Fibroblast of skin of left biceps (primary cell): ENCODE measurements around the gene DEAF1.

ENCODE experiments used
- DNase-seq, 2 experiments: peaks; one replicate each; pipeline ENCODE4 v3.0.0-alpha.2; 2013; ENCODE audit warnings: low read depth in 2 of 2

The DEAF1 gene

DNA sequence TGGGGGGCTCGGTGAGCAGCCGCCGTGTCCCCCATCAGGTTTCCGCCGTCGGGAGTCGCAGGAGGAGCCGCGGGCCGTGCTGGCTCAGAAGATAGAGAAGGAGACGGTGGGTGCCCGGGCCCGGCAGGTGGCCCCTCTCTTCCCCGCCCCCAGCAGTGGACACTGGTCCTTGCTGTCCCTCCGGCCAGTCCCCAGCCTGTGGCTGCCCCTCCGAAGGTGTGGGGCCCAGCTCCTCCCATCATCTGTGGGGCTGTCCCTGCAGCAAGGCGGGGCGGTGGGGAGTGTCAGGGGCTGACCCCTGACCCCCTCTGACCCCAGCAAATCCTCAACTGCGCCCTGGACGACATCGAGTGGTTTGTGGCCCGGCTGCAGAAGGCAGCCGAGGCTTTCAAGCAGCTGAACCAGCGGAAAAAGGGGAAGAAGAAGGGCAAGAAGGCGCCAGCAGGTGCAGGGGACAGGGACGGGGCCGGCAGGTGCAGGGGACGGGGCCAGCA, 26.3 kb upstream of the DEAF1 start:
- no peak for DNase-seq

DNA sequence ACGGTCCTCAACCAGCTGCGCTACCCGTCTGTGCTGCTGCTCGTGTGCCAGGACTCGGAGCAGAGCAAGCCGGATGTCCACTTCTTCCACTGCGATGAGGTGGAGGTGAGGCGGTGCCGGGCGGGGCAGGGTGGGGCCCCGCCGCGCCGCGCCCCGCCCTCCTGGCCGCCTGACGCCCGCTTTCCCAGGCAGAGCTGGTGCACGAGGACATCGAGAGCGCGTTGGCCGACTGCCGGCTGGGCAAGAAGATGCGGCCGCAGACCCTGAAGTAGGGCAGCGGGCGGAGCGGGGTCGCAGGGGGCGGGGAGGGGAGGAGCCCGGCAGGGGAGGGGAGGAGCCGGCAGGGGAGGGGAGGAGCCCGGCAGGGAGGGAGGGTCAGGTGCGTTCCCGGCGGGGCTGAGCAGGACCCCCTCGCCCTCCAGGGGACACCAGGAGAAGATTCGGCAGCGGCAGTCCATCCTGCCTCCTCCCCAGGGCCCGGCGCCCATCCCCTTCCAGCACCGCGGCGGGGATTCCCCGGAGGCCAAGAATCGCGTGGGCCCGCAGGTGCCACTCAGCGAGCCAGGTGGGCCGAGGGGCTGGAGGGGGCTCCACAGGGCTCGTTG, 25.7 kb upstream of the DEAF1 start:
- no peak for DNase-seq

DNA sequence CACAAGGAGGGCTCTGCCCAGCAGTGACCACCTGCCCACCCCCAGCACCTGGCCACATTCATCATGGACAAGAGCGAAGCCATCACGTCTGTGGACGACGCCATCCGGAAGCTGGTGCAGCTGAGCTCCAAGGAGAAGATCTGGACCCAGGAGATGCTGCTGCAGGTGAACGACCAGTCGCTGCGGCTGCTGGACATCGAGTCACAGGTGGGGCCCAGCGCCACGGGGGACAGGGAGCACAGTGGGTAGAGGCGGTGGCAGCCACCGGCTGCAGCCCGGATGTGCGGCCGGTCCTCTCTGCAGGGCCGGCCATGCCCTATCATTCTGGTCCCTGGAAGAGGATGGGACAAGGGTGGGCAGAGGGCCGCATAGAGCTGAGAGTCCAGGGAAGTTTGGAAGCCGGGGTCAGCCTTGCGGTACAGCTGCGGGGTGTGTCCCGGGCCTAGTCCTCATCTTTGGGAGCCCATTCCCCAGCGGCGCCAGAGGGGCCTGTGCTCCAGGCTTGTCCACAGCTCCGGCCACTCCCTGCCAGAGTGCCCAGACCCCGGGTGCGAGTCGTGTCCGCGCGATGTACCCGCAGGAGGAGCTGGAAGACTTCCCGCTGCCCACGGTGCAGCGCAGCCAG, 25.1 kb upstream of the DEAF1 start:
- DNase-seq, result no peak

DNA sequence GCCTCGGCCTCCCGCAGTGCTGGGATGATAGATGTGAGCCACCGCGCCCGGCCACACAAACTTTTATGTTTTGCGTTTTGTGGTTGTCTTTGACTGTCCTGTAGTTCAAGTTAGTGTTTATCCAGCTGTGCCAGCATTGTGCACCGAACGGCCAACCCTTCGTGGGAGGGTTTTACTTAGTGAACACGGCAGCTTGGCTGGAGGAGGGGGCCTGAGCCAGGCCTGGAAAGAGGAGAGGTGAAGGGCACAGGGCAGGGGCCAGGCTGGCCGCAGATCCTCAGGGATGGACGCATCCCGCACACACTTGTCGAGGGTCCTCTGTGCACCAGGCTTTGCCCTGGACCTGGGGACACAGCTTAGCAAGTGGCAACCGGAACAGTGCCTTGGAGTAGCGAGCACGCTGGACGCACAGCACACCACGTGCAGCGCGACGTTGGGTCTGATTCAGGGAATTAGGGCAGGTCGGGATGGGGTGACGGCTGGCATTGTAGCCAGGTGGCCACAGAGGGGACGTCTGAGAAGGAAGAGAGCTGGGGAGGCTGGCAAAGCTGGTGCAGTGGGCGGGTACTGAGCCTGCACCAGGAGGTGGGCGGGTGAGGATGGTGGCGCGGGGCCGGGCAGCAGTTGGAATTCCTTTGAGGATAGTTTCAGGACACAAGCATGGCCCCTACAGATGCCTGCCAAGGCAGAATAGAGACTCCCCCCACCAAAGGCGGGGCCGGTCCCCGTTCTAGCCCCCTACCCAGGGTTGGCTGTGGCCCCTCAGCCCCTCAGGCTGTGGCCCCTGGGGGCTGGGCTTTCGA, 24.4 kb upstream of the DEAF1 start:
- DNase-seq, result no peak

DNA sequence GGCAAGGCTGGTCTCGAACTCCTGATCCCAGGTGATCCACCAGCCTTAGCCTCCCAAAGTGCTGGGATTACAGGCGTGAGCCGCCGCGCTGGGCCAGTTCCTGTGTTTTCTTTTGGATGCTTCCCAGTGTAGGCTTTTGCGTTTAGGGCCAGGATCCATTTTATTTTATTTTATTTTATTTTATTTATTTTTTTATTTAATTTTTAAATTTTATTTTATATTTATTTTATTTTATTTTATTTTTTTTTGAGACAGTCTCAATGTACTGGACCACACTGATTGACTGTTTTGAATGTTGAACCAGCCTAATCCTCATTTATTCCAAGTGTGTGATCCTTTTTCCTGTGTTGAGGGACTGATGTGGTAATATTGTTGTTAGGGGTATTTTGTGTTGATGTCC, 19.4 kb upstream of the DEAF1 start:
- no peak for DNase-seq

DNA sequence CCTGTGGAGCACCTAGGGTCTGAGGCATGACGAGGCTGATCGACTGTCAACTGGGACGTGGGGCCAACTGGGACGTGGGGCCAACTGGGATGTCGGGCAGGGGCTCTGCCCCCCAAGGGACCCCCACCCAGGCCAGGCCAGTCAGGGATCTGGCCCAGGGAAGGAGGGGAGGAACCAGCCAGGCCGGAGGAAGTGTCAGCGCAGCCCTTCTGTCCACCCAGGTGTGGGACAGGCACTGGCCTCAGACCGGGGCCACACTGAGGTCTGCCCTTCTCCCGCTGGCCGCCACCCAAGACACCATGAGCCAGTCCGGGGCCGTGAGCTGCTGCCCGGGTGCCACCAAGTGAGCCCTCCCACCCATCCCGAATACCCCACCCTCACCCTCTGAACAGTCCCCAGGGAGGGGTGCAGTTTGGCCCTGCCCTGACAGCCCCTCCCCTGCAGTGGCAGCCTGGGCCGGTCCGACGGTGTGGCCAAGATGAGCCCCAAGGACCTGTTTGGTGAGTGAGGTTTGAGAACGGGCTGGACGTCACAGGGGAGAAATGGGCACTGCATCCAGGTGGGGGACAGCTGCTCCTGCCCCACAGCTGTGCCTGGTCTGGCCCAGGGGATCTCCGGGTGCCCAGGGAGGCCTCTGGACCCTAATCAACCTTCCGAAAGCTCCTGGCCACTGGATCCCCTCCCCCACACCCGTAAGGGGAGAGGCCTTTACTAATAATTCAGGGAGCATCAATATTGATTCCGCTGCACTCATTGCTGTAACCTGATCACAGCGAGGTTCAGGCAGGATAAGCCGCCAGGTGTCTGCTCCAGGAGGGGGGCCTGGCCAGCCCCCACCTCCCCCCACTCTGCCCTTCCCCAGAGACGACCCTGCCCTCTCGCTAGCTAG, 14.3 kb upstream of the DEAF1 start:
- DNase-seq, result no peak

DNA sequence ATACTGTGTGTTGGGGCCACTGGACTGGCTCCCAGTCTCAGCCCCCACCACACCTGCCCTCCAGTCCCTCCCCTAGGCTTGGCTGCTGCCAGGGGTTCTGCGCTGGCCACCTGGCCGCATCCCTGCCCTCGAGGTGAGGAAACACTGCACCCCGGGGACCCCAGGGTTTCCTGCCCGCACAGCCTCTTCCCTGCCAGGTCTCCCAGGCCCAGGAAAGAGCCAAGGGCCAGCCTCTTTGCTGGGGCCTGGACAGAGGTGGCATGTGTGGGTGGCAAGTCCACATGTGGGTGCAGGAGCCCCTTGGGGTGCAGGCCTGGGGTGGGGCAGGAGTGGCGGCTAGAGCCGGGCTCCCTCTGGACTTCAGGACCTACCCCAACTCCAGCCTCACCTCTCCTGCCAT, 13.5 kb upstream of the DEAF1 start:
- no peak for DNase-seq

DNA sequence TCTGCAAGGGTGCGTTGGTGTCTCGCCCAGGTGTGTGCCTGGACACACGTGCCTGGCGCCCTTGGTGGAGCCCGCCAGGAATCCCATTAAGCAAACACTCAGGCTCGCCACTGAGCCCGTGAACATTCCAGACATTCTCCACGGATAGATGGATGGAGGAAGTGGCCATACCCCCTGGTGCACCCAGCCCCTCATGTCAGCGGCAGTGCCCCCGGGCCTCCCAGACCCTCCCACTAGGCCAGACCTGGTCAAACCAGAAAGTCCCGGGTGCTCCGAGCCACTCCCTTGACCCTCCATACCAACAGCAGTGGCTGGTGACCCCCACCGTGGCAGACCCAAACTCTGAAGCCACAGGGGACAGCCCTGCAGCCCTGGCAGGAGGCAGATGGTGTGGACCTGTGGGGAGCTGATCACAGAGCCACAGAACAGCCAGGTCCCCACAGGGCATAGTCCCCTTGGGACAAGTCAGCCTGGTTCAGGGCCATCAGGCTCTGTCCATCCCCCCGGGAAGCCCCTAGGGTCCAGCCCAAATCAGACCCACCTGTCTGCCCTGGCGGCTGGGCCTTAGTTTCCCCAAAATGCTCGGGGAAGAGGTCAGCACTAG, 12.9 kb upstream of the DEAF1 start:
- DNase-seq, result no peak

DNA sequence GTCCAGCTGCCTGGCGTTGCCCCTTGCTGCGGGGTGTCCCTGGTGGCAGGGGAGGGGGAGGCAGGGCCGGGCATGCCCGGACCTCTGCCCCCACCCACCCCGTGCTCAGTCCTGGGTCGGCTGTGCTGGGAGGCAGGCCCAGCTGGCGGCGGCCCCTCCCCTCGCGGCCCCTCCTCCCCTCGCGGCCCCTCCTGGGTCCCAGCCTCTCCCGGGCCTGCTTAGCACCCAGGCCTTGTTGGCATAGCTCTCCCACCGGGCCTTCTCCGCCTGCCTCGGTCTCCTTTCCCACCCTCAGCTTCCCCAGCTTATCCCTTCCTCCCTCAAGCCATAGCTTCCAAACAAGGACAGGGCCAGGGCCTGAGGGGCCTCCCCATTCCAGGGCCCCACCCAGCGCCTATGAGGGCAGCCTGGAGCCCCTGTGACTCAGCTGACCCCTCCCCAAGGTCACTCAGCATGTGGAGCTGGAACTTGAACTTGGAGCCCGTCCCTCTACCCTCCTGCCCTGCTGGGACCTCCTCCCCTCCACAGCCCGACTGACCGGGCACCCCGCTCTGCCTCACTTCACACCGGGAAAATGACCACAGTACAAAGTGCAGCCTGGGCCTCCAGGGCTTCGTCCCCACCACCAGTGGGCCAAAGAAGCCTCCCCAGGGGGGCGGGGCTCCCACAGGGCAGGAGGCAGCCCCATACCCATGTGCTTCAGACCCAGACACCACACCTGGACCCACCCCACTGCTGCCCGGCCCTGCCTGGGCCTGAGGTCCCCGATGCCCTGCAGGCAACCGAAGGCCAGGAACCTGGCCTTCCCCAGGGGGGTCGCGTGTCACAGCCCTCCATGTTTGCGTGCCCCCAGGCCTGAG, 12.2 kb upstream of the DEAF1 start:
- DNase-seq, result no peak

DNA sequence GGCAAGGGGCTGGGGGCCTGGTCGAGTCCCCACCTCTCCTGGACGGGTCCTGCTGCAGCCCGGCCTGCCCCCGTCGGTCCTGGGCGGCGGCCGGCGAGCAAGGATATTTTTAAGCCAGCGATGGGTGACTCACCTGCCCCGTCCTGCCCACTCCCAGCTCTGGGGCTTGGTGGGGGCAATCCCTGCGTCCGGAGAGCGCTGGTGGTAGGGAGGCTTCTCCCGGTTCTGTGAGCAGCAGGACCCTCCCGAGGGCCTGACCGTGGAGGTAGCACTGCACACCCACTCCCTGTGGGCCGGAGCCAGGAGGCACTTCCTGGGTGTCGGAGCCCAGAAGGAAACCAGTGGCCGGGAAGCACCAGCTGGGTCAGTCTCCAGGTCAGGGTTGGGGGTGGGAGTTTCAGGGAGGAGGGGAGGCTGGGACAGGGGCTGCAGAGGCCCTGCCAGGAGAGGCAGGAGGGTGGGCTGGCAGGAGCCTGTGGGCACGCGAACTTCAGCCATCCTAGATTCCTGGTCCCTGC, 11.5 kb upstream of the DEAF1 start:
- DNase-seq, result no peak

DNA sequence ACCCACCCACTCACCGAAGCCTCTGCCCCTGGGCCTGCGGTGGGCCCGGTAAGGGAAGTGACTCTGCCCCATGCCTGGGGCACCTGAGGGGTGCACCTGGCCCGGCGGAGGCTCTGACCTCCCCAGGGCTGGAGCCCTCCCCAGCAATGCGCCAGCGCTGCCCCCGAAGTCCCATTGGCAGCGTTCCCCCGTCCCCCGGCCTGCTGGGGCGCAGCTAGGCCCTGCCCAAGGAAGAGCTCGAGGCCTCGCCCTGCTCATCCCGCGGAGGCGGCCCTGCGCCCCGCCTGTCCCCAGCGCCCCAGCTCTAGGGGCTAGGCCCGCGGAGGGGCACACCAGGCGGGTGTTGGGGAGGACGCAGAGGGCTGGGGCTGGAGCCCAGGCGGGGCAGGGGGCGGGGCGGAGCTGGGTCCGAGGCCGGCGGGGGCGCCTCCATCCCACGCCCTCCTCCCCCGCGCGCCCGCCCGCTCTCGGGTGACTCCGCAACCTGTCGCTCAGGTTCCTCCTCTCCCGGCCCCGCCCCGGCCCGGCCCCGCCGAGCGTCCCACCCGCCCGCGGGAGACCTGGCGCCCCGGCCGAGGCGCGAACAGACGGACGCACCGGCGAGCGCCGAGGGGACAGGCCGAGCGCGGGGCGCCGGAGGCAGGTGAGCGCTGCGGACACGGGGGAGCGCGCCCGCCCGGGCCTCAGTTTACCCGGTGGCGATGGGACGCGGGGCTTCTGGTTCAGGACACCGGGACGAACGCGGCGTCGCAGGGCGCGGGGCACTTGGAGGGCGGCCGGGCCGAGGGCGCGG, 10.8 kb upstream of the DEAF1 start, which contains the start of gene EPS8L2:
Gene EPS8L2 (plus strand): TSS at position 586 of the 793 bp plus-strand sequence. CDS start 3,177 bp downstream, outside the sequence.
- DNase-seq, result no peak

DNA sequence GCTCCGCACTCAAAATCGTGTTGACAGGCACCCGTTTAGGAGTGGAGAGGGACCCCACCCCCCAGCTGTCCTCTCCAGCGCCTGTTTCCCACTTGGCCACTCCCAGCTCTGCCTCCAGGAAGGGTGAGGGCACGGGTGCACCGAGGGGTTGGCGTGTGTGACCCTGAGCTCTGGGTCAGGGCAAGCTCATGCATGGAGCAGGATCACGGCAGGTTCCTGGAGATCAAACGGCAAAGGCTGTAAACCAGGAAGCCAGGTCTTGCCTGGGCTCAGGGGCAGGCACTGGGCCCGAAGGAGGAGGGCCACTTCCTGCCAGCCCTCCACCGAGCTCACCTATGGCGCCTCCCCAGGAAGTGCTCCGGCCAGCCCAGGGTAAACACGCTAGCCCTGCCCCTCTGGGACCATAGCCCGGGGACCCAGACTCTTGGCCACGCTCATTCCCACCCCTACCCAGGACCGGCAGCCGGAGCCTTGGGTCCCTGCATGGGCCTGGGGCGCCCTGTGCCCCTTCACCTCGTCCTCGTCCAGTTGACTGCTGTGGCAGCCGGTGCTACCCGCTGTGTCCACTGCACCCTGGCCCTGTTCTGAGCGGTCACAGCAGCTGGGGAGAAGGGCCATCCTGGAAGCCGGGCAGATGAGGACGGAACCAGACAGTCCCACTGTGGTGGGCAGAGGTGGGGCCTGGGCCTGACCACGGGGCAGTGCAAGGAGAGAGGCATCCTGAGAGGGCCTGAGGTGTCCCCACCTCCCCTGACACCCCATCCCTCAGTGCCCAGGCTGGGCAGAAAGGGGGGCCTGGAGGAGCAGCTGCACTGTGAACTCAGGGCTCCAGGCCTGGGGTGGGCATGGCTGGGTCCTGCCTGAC, 10.0 kb upstream of the DEAF1 start:
- DNase-seq, result no peak

DNA sequence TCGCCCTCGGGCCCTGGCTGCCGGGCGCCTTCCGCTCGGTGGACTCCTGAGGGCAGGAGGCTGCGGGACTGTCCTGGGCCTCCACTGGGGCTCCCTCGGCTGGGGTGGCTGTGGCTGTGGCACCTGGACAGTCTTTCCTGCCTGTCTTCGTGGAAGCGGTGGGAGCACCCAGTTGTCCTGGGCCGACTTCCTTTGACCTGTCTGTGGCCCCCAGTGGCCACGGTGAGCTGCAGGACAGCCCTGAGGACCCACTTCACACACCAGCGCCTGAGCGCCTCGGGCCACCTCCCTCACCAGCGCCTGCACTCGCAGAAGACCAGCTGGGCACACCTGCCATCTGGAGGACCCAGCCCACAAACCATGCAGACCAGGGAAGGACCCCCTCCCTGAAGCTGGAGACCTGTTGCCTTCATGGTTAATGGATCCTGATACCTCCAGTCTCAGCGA, 9.2 kb upstream of the DEAF1 start:
- no peak for DNase-seq

DNA sequence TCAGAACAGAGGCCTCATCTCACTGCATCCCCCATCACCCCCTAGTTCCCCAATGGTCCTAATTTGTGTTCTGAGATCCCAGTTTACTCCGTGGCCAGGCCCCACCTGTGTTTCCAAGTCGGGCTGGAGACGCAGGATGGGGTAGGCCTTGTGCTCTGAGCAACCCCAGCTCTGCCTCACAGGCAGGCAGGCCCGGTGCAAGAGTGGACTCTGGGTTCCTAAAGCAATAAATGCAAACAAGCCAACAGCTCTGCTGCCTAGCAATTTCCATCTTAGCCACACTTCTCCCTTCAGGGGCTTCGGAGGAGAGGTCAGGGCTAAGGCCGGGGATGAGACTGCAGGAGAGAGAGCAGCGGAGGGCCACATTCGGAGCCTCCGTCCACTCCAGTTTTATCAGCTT, 8.5 kb upstream of the DEAF1 start:
- DNase-seq, result no peak

DNA sequence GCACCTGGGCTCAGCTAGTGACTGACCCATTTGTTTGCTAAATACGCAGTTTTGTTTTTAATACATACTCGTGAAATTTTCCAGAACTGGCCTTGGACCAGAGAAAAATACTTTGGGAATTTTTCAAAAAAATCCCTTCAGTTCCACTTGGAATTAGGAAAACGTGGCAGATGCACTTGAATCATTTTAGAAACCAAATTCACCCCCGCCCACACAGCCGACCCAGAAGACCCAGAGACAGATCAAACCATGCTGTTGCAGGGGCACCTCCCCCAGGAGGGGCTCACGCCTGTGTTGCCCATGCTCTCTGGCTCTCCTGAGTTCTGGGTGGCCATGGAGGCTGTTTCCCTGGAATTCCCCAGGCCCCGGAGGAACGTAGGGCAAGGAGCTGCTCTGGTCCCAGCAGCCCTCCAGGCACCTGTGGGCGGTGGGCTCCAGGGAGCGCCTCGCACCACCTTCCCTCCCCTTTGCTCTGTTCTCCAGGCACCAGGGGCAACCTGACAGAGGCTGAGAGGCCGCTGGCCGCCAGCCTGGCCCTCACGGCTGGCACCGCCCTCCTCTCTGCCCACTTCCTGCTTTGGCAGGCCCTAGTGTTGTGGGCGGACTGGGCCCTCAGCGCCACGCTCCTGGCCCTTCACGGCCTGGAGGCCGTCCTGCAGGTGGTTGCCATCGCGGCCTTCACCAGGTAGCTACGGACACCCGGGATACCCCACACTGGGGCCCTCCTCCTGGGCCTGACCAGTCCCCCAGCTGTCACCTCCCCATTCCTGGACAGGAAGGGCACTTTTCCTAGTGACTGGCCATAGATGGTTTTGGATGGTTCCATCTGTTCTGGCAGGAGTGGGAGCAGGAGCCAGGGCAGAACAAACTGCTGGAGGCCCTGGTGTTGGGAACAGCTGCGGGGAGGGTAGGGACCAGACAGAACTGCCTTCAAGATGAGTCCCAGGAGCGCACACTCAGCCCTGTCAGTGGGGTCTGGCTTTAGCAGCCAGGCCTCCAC, 7.7 kb upstream of the DEAF1 start:
- DNase-seq, result no peak

DNA sequence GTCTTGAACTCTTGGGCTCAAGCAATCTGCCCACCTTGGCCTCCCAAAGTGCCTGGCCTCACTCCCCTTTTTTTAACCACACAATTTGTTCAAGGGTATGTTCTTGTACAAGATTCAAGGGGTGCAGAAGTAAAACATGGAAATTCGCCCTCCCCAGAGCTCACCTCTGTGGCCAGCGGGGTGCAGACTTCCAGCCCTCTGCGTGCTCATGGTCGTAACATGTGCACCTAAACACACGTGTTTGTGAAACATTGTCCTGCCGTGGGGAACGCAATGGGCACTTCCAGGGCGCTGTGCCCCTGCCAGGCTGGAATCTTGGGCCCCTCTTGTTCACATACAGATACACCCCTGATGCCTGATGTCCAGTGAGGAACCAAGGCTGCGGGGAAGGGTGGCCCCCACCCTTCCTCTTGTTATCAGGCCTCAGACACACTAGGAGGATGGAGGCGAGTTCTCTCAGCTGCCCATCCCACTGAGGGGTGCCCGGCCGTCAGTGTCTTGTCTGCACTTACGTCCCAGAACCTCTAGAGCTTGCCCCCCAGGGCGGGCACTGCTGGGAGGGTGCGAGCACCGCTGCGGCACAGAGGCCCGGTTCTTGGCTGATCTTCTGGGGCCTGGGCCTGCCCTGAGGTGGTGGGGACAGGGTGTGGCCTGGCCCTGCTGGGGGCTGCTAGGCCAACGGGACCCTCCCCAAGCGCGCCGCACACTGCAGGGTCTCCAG, 6.9 kb upstream of the DEAF1 start:
- no peak for DNase-seq
